CD14-positive monocyte (primary cell): ENCODE measurements around the gene CYFIP2. TPM values are rescaled to one million over a fixed set of nuclear protein-coding genes. Genes with fewer than 3 reads are reported as not detected.

Experiments used
- DNase-seq, 3 donors: peaks; one replicate each; pipeline ENCODE4 v3.0.0-alpha.2; 2011 to 2022
- H2AFZ ChIP-seq: 2 replicates; pipeline ENCODE4 v1.6.0; 2012; ENCODE audit warnings: mild to moderate bottlenecking, low read depth, low read length, inconsistent platforms; ENCODE audit not compliant: insufficient read depth, poor library complexity, severe bottlenecking
- H3K27ac ChIP-seq, 2 donors: 1 replicate in 1 of 2; 2 replicates in 1 of 2; pipeline ENCODE4 v1.5.1; 2012 to 2013; ENCODE audit warnings: low read length in 2 of 2, control low read depth in 1 of 2, inconsistent platforms in 1 of 2, low read depth in 1 of 2, mild to moderate bottlenecking in 1 of 2
- H3K27me3 ChIP-seq, 2 donors: one replicate each; pipeline versions ENCODE4 v1.6.0 to v1.6.1; 2011 to 2013; ENCODE audit warnings: low read length in 2 of 2; ENCODE audit not compliant: control insufficient read depth in 2 of 2, insufficient read depth in 2 of 2
- H3K36me3 ChIP-seq, 2 donors: replicated peaks in 1 of 2; 1 replicate in 1 of 2; 2 replicates in 1 of 2; pipeline versions ENCODE4 v1.5.1 to v1.6.1; 2012 to 2013; ENCODE audit warnings: low read length in 2 of 2, control low read depth in 1 of 2, inconsistent platforms in 1 of 2, mild to moderate bottlenecking in 1 of 2; ENCODE audit not compliant: insufficient read depth in 2 of 2, control insufficient read depth in 1 of 2
- H3K4me1 ChIP-seq, 2 donors: 1 replicate in 1 of 2; 2 replicates in 1 of 2; pipeline versions ENCODE4 v1.5.1 to v1.6.1; 2012 to 2013; ENCODE audit warnings: low read length in 2 of 2, control low read depth in 1 of 2, inconsistent platforms in 1 of 2, mild to moderate bottlenecking in 1 of 2, moderate library complexity in 1 of 2; ENCODE audit not compliant: insufficient read depth in 2 of 2, control insufficient read depth in 1 of 2
- H3K4me2 ChIP-seq: replicated peaks from 2 replicates; pipeline ENCODE3; 2012; ENCODE audit warnings: low read length, moderate library complexity, mild to moderate bottlenecking; ENCODE audit not compliant: poor library complexity, severe bottlenecking; ENCODE audit errors: extremely low read depth
- H3K4me3 ChIP-seq, 3 experiments: fragments of 200-600 bp in 1 of 3; sonication (generic) in 1 of 3; replicated peaks in 1 of 3; 1 replicate in 2 of 3; 2 replicates in 1 of 3; pipeline ENCODE4 v1.5.1; 2011 to 2013; ENCODE audit warnings: low read length in 3 of 3, mild to moderate bottlenecking in 3 of 3, control low read depth in 2 of 3, low read depth in 2 of 3, inconsistent platforms in 1 of 3, moderate library complexity in 1 of 3
- H3K79me2 ChIP-seq: 2 replicates; pipeline ENCODE4 v1.6.0; 2012; ENCODE audit warnings: mild to moderate bottlenecking, control low read depth, inconsistent platforms, low read length, moderate library complexity; ENCODE audit not compliant: insufficient read depth
- H3K9ac ChIP-seq: 2 replicates; pipeline ENCODE4 v1.6.0; 2017; ENCODE audit warnings: low read length, mild to moderate bottlenecking; ENCODE audit not compliant: insufficient read depth, poor library complexity, severe bottlenecking
- H3K9me3 ChIP-seq, 2 donors: replicated peaks in 1 of 2; 1 replicate in 1 of 2; 2 replicates in 1 of 2; pipeline versions ENCODE4 v1.5.1 to v1.6.1; 2012 to 2013; ENCODE audit warnings: low read length in 2 of 2, control low read depth in 1 of 2; ENCODE audit not compliant: control insufficient read depth in 1 of 2, insufficient read depth in 1 of 2
- H4K20me1 ChIP-seq: 2 replicates; pipeline ENCODE4 v1.6.0; 2012; ENCODE audit warnings: mild to moderate bottlenecking, low read length, control low read depth, moderate library complexity; ENCODE audit not compliant: insufficient read depth
- H3K27ac Mint-ChIP-seq, 7 donors: one replicate each; pipeline ENCODE4 v1.8.0; 2020; ENCODE audit warnings: mild to moderate bottlenecking in 7 of 7, mixed read lengths in 7 of 7, moderate library complexity in 6 of 7, inconsistent platforms in 2 of 7
- H3K27me3 Mint-ChIP-seq, 3 donors: one replicate each; pipeline ENCODE4 v1.8.0; 2021 to 2022; ENCODE audit warnings: low read depth in 3 of 3, mild to moderate bottlenecking in 3 of 3, mixed read lengths in 3 of 3, moderate library complexity in 3 of 3, inconsistent platforms in 1 of 3
- H3K36me3 Mint-ChIP-seq, 2 donors: one replicate each; pipeline ENCODE4 v1.8.0; 2020; ENCODE audit warnings: mixed read lengths in 2 of 2, inconsistent platforms in 1 of 2, mild to moderate bottlenecking in 1 of 2
- H3K4me1 Mint-ChIP-seq: one replicate; pipeline ENCODE4 v1.8.0; 2020; ENCODE audit warnings: mild to moderate bottlenecking, mixed read lengths
- H3K4me3 Mint-ChIP-seq, 2 donors: one replicate each; pipeline ENCODE4 v1.8.0; 2020; ENCODE audit warnings: mild to moderate bottlenecking in 2 of 2, mixed read lengths in 2 of 2, moderate library complexity in 1 of 2
- H3K9me3 Mint-ChIP-seq, 7 donors: one replicate each; pipeline ENCODE4 v1.8.0; 2020 to 2022; ENCODE audit warnings: mixed read lengths in 7 of 7, mild to moderate bottlenecking in 6 of 7, moderate library complexity in 6 of 7, inconsistent platforms in 2 of 7
- whole genome bisulfite sequencing: methylation state at CpG from one replicate; pipeline ENCODE4 v1.1.5; 2013; ENCODE audit warnings: missing lambda C conversion rate; ENCODE audit not compliant: insufficient coverage; 5-methylcytosine and 5-hydroxymethylcytosine counted together
- intact Hi-C, 2 donors: fragments of 100-400 bp; cut with micrococcal nuclease; formaldehyde crosslinking; loops; one replicate each; pipeline versions ENCODE4 v1.15.0 to v1.15.1; 2023
- polyA plus RNA-seq, 3 donors: library from polyadenylated mRNA; depleted of rRNA in 1 of 3; unstranded in 2 of 3; stranded (reverse) in 1 of 3; fragments of 300-500 nt in 2 of 3; fragments of >200 nt in 1 of 3; fragmentation: Illumina TruSeq in 2 of 3; gene quantifications; 1 replicate in 2 of 3; 2 replicates in 1 of 3; pipeline ENCODE4 v1.2.3, GENCODE V29; 2012 to 2021
- TF ChIP-seq, protein P1 (sequence below): fragments of 200-600 bp; IDR thresholded peaks from one replicate; pipeline ENCODE4 v1.8.0; 2022; ENCODE audit warnings: antibody characterized with exemption, mild to moderate bottlenecking

CYFIP2 gene
- polyA plus RNA-seq, 3 donors, result 33.6 to 45.6 (median 36.0) TPM

- H3K9me3 Mint-ChIP-seq, result no peaks in the 10 kb centered on the region
- WGBS, result no CpG with 5 or more reads among the region's 1 CpG
- H3K27ac ChIP-seq, result no peak overlapping the region
These were observed 121.2 kb downstream of the CYFIP2 start for GRCh38 chr5:157387041-157387563.

GRCh38 chr5:157387683-157388093 is 121.8 kb downstream of the CYFIP2 start:
- WGBS, result 50% methylated on average over 2 of the region's 3 CpGs
- Histone ChIP-seq H4K20me1 (no peaks in the 10 kb centered on the region), H3K9ac (no peak overlapping the region), H2AFZ (no peak overlapping the region), H3K27me3 (no peaks in the 10 kb centered on the region), H3K4me2 (no peak overlapping the region), H3K9me3 (no peaks in the 10 kb centered on the region), H3K4me1 (no peaks in the 10 kb centered on the region), H3K36me3 (peaks cover 31 to 87% of the 10 kb centered on the region in 2 donors), H3K4me3 (no peak overlapping the region), H3K27ac (no peak overlapping the region), H3K79me2 (no peaks in the 10 kb centered on the region)
- Mint-ChIP-seq H3K27me3 (peaks cover 0 to 2% (median 1%) of the 10 kb centered on the region in 3 donors), H3K4me3 (no peak overlapping the region), H3K36me3 (peaks cover 57 to 59% of the 10 kb centered on the region in 2 donors), H3K9me3 (no peaks in the 10 kb centered on the region), H3K4me1 (no peaks in the 10 kb centered on the region), H3K27ac (peak overlapping the region in 1 of 7 donors; percentile 27)
- intact Hi-C loops, result no loop called here
- TF ChIP-seq, protein P1, sequence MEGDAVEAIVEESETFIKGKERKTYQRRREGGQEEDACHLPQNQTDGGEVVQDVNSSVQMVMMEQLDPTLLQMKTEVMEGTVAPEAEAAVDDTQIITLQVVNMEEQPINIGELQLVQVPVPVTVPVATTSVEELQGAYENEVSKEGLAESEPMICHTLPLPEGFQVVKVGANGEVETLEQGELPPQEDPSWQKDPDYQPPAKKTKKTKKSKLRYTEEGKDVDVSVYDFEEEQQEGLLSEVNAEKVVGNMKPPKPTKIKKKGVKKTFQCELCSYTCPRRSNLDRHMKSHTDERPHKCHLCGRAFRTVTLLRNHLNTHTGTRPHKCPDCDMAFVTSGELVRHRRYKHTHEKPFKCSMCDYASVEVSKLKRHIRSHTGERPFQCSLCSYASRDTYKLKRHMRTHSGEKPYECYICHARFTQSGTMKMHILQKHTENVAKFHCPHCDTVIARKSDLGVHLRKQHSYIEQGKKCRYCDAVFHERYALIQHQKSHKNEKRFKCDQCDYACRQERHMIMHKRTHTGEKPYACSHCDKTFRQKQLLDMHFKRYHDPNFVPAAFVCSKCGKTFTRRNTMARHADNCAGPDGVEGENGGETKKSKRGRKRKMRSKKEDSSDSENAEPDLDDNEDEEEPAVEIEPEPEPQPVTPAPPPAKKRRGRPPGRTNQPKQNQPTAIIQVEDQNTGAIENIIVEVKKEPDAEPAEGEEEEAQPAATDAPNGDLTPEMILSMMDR, result no peak
- DNase-seq, result no peak

More at GRCh38 chr5:157387041-157387563, 121.2 kb downstream of the CYFIP2 start:
- Mint-ChIP-seq H3K27ac (no peak overlapping the region), H3K4me1 (no peaks in the 10 kb centered on the region), H3K4me3 (no peak overlapping the region), H3K36me3 (peaks cover 57 to 59% of the 10 kb centered on the region in 2 donors), H3K27me3 (peaks cover 0 to 2% (median 1%) of the 10 kb centered on the region in 3 donors)
- Histone ChIP-seq H2AFZ (no peak overlapping the region), H4K20me1 (no peaks in the 10 kb centered on the region), H3K4me1 (no peaks in the 10 kb centered on the region), H3K36me3 (peaks cover 33 to 87% of the 10 kb centered on the region in 2 donors), H3K27me3 (no peaks in the 10 kb centered on the region), H3K9ac (no peak overlapping the region), H3K9me3 (no peaks in the 10 kb centered on the region), H3K4me2 (no peak overlapping the region), H3K79me2 (no peaks in the 10 kb centered on the region), H3K4me3 (no peak overlapping the region)
- intact Hi-C loops, result no loop called here
- TF ChIP-seq, protein P1, result no peak
- no peak for DNase-seq
